Superior temporal gyrus (tissue), 1 donor: Measurements from ENCODE around the gene RXRA.

ENCODE experiments used
- DNase-seq: peaks from one replicate; pipeline ENCODE4 v3.0.0-alpha.2; 2016; ENCODE audit errors: extremely low spot score

RXRA gene

DNA sequence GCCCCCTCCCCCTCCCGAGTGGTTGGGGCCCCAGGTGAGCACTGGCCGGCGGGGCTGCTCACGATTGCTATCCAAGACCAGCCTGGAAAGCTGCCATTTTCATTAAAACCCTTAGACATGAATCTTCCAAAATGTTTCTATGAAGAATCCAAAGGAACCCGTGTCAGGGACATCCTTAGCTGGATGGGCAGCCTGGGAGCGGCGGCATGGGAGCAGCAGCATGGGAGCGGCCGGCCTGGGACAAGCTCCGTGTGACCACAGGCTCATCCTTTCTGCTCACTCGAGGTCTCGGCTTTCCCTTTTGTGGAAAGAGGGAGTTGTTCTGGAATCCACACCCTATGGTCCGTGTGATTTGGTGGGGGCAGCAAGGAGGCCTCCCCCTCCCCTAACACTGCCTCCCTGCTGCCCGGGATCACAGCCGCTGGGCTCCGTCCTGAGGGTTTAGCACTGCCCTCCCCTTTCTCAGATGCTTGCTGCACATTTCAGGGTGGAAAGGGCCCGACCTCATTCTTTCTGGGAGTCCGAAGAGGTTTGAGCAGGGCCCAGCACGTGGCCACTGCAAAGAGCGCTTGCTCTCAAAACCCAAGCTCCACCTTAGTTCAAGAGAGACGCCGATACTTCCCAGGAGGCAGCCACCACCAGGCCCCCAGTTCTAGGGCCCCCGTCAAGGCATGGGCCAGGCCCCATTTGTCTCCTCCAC lies 127.7 kb downstream of the RXRA start:
- no peak for DNase-seq

DNA sequence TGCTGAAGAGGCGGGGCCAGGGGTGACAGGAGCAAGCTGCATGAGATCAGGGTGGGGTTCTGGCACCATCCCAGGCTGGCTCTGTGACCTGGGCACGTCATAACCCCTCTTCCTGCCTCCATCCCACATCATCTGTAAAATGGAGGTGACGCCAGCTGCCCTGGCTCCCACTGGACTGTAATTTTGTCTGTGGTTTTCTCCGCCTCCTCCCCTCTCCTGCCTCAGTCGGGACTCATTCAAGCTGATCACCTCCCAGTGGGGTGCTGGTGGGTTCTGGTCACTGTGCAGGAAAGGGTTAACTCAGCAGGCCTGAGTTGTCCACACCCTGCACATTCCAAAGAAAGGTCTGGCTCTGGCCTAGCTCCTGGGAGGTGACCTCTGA lies 128.2 kb downstream of the RXRA start:
- DNase-seq = no peak

DNA sequence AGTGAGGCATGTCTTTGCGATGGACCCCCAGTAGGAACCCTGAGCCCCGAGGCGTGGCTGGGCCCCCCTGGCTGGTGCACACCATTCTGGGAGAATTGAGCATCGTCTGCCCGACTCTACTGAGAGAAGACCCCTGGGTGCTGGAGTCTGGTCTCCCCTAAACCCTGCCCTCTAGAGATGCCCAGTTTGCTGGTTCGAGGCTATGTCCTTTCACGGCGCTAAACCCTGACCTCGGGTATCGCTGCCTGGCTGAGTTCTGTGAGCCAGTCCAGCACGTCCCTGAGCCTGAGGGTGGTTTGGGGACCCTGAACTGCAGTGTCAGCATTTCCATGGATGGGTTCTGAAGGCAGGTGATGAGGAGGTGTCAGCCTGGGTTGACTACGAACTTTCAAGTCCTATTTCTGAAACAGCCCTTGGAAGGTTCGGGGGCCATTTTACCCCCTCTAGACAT lies 128.8 kb downstream of the RXRA start:
- no peak for DNase-seq

DNA sequence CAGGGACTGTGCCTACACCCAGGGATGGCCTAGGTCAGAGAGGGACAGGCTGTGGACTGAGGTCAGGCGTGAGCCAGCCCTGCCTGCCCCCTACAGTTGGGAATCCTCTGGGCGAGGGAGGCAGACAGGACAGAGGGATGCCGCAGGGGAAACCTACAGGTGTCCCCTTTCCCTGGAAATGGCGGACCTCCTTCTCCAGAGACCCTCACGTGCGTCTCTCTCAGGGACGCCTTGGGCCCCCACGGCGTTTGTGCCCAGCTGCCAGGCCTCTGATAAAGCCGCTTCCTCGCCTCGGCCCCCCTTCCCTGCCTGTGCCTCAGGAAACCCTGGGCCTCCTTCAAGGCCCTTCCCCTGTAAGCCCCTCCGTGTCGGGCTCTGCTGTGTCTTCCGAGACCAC lies 129.3 kb downstream of the RXRA start:
- no peak for DNase-seq

DNA sequence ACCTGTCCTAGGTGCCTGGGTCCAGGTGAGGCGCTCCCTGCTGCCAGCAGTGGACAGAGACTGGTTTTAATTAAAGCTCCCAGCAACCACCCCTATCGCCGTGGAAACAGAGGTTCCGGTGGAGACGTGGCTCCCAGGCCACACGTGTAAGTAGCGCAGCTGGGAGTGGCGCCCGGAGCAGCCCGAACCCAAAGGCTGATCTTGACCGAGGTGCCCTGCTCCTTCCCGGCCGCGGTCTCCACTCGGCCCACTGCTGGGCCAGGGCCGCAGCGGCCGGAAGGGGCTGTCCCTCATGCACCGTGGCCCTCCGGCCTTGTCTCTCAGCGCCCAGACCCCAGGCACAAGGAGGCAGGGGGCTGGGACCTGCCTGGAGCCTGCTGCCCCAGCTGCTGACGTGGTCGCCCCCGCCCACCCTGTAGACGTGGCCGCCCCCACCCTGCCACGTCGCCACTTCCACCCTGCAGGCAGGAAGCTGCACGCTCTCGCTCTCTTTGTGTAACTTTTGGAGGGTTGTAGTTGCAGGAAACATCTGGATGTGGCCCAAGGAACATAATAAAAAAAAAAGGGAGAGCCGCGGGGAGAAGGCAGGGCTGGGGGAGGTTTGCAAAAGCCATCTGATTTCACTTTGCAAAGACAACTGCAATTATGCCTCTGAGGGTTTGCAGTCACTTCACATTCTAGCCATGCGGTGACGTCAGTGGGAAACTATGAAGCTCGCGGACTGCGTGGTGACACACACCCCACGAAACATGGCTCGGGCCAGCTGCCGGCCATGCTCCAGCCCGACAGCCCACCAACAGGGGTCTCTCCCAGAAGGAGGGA lies 129.9 kb downstream of the RXRA start:
- no peak for DNase-seq

DNA sequence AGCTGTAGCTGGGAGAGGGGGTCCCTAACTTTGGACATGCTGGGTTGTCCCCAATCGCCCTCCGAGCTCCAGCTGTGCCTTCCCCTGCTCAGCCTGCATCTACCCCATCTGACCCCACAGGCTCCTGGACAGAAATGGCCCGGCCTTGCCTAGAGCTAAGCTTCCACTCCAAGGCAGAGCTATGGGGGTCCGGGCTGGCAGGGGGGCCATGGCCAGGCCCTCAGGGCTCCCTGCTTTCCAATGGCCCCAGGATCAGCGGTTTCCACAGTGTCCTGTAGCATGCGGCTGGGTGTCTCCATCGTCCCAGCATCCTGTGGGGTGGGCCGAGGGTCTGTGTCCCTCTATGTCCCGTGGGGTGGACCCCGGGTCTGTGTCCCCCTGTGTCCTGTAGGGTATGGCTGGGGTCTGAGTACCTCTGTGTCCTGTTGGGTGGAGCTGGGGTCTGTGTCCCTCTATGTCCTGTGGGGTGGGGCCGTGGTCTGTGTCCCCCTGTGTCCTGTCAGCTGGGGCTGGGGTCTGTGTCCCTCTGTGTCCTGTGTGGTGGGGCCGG lies 130.6 kb downstream of the RXRA start:
- DNase-seq = no peak

DNA sequence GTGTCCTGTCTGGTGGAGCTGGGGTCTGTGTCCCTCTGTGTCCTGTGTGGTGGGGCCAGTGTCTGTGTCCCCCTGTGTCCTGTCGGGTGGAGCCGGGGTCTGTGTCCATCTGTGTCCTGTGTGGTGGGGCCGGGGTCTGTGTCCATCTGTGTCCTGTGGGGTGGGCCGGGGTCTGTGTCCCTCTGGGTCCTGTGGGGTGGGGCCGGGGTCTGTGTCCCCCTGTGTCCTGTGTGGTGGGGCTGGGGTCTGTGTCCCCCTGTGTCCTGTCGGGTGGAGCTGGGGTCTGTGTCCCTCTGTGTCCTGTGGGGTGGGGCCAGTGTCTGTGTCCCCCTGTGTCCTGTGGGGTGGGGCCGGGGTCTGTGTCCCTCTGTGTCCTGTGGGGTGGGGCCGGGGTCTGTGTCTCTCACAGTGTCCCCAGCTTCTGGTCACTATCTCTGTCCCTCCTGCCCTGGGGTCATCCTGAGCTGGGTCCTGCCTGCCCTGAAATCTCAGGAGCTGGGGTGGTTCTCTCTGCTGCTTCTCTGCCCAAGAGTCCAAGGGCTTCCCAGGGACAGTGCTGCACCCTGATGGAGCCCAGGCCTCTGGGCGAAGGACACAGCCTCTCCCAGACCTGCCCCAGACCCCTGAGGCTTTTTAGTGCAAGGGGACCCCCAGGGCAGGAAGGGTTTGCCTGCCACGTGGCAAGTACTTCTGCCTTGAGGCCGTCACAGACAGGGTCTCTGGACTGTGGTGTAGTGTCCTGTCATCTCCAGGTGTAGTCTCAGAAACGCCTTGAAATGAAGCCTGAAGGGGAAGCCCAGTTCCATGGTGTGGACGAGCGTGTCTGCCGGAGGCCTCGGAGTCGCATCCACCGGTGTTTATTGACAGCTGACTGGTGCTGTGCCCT lies 131.3 kb downstream of the RXRA start:
- DNase-seq = no peak

DNA sequence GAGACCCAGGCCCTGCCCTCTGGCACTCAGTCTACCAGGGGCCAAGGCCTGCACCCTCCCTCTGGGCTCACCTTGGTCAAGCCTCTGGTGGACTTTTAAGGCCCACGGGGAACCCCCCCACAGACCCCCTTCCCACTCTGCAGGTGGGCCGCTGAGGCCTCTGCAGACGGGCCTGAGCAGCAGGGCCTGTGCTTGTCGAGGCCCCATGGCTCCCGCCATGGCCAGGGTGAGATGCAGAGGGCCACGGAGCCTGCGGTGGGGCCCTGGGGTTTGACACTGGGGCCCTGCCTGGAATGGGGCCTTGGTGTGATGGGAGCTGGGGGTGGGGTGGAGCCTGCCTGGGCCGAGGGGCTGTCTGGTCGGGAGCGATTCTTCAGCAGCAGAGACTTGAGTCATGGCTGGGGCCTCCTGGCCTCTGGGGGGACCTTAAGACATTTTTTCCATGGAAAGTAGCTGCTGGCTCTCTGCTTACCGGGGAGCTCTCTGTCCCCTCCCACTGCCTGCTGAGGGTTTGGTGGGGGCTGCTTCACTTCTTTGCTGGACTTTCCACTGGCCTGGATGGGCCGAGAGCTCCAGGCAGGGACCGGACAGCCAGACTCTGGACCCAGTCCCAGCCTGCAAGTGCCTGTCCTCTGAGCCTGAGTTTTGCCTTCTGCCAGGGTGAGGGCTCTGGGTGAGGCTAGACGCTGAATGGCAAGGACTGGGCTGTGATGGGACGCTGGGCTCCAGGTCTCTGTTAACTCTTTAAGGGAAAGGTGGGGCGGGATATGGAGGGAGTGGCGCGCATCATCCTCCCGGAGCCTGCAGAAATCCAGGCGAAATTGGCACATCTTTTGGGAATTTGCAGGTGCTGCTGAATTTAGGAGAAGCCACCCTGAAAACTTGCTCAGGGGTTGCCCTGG lies 132.2 kb downstream of the RXRA start:
- DNase-seq = no peak

DNA sequence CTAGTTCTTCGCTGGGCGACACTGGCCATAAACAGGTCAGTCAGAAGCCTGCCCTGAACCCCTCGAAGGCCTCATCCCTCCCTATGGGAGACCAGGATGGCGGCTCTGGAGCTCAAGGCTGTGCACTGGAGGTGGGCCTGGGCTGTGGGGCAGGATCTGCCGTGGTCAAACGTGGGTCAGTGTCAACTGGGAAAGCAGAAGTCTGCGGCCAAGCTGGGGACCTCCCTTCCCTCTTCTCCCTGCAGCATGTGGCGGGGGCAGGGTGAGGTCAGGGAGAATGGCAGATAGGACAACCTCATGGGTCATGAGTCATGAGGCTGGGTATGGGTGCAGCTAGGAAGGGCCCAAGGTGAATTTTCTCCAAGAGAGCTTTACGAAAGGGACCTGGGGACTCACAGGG lies 132.9 kb downstream of the RXRA start:
- no peak for DNase-seq

DNA sequence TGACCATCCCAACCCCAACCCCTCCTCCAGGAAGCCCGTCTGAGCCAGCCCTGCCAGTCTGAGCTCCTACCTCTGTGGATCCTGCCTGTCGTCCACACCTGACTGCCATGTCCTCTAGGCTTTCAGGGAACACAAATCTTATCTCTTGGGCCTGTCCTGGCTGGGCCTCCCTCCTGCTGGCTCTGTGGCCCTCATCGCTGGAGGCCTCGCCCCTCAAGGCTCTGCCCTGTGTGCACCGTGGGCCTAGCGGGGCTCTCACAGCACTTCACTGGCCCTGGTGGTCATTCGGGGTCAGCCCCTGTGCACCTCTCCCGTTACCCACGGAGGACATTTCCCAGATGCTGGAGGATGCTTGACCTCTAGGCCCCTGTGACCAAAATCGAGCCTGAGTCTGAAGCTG lies 133.3 kb downstream of the RXRA start:
- DNase-seq = no peak

DNA sequence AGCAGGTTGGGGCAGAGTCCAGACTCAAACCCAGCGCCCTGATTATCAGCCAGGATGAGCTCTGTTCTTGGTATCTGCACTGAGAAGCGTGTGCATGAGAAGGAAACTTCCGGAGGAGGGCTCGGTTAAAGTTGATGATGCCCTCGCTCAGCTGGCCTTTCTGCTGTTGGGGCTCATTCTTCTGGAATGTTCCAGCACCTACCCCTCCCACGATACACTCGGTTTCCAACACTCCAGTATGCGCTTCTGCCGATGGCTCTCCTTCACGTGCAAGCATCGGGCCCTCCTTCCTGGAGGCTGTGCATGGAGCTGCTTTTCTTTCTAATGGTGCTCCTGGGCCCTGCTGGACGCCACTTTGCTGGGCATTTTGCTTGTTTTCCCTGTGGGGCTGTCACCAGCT lies 134.0 kb downstream of the RXRA start:
- DNase-seq = no peak

DNA sequence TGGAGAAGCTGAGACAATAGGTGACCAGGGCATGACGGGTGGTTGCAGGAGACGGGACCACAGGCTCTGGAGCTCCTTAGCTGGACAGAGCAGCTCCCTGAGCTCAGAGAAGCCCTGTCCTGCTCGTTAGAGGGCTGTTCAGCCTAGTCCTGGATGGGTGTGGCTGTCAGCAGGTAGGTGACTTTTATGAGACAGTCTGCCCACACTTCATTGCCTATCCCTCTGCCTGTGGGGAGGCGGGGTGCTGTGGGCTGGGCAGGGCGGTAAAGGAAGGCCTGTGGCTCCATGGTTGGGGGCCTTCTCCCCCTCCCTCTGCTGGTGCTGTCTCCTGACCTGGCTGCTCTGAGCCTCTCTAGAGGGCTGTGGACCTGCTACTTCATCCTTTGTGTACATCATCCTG lies 134.6 kb downstream of the RXRA start:
- DNase-seq = no peak

DNA sequence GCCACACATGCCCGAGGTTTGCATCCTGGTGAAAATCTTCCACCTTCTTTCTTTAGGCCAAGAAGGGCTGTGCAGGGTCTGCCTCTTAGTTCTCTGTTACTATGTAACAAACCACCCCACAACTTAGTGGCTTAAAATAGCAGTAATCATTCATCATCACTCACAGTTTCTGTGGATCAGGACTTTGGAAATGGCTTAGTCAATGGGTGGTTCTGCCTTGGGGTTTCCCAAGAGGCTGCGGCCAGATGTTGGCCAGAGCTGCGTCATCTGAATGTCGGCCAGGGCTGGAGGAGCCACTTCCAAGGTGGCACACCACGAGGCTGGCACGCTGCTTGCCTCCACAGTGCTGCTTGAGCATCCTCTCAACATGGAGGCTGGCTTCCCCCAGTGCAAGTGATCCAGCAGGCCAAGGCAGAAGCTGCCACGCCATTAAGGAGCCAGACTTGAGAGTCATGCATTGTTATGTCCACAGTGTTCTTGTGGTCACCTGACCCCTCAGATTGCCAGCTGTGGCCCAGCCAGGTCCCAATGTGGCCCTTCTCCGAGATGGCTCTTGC lies 135.2 kb downstream of the RXRA start:
- no peak for DNase-seq

DNA sequence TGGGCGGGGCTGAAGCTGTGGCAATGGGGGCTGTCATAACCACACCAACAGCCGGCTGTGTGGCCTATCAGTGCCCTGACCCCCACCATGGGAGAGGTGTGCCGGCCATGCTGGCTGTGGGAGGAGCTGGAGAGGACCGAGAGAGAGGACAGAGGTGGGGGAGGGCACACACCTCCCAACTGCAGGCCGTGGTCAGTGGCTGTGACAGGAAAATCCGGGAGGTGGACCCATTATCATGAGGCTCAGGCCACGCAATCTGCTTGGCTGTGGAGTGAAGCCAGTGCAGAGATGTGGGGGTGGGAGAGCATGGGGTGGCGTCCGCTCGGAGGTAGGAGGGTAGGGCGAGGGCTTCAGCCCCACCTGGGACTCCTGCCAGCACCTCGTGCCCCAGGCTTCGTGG lies 136.1 kb downstream of the RXRA start:
- DNase-seq = no peak

DNA sequence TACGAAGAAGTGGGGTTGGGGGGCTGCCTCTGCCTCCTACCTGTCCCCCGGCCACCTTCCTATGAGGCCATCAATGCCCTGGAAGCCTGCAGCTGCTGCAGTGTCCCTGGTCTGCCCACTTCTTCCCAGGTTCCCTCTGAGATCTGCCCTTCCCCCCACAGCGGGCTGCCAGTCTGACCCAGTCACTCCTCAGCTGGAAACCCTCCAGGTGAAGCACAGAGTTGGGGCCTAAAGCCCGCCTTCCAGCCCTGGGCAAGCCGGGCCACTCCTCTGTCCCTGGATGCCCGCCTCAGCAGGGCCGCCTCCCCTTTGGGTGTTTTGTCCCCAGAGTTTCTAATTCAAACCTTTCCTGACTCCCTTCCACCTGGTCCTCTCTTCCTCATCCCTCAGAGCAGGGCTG lies 137.0 kb downstream of the RXRA start:
- no peak for DNase-seq

DNA sequence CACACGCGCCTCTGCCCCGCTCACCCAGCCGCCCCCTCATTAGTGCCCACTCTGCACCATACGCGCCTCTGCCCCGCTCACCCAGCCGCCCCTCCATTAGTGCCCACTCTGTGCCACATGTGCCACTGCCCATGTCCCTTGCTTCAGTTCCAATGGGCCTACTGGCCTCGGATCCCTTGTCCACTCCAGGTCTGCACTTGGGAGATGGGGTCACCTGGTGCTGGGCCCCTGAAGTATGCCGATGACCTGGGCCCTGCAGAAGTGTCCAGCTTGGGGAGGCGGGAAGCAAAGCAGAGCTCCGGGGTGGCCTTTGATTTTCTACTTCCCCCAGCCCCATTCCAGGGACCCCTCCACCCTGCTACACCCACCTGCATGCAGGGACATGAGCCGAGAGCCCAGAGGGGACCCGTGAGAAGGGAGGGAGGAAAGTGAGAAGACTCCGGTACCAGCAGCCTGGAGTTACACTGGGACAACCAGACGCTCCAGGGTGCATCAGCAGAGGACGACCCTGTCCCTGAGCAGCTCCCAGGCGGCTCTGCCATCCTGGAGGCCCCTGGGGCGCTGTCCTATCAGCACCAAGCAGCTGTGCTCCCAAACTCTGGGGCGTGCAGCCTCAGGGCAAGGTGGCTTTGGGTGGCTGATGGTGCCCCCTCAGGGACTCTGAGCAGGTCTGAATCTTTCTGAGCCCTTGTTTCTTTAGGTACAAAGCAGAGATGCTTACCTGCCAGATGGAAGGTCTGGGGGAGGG lies 140.8 kb downstream of the RXRA start:
- DNase-seq = no peak

DNA sequence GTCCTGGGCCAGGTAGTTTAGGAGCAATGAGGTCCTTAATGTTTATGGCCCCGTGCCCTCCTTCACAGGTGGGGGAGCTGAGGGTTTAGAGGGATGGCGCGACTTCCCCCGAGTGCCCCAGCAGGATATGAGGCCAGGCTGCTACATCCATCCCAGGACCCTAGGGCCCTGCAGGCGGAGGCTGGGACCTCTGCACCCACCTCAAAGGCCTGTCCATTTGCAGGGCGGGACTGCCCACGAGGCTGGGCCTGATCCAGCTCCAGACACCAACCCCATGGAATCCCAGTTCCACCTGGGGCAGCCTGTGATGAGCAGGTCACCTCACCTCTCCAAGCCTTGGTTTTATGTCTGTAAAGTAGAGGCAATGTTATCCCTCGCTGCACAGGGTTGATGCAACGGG lies 142.1 kb downstream of the RXRA start:
- DNase-seq = no peak

DNA sequence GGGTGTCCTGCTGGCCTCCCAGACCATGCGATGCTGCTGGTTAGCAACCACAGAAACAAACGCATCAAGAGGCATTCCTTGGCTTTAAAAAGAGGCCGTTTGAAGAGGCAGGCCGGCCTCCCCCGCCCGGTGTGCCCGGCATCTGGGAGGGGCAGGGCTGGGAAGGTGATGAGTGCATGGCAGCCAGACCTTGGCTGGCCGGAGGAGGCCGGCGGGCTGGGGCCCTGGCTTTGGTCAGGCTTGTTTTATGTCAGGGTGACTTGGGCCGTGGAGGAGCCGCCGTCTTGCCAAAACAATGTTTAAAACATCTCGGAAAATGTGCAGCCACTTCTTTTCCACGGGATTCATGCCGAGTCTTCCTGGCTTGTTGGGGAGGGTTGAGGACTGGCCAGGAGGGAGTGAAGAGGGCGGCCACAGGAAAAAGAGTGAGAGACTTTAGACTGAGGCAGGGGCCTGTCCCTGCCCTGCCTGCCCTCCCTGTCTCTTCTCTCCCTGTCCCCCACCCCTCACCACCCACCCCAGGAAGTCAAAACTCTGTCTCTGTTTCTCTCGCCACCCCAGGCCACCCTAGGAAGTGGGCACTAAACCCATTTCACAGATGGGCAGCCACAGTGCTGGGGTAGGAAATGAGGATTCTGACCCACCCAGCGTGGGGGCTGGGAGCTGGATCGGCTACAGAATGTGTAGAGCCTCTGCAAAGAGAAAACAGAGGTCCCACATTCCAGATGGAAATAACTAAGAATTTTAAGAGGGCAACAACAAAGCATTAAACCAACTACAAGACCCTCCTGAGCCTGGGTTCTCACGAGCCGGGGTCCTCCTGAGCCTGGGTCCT lies 143.0 kb downstream of the RXRA start:
- no peak for DNase-seq

DNA sequence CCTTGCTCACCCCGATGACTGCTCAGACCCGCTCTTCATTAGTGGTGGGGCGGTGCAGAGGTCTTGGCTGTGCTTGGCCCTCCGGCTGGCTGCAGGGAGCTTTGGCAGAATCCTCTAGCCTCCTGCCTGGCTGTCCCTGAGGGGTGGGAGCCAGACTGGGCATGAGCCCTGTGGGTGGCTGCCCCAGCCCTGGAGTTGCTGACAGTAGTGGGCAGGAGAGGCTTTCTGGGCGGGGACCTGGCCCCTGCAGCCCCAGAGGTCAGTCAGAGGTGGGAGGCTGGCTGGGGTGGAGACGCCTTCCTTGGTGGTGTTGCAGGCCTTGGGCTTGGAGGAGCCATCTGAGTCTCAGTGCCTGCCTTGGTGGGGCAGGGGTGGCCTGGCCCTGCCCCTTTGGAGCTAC lies 146.0 kb downstream of the RXRA start:
- no peak for DNase-seq
